Measurements from ENCODE around the gene TIMM13. TPM values are rescaled to one million over a fixed set of nuclear protein-coding genes. Genes with fewer than 3 reads are reported as not detected.
A peak's percentile ranks its signal among the peaks of the same experiment; 100 is the strongest.

Gene TIMM13
- total and polyA plus RNA-seq, 9 of the 15 experiments (the other 6 are each of a cell fraction or from before 2014, with no cell fraction given), result 17.6 to 215 (median 71.8) TPM

GRCh38 chr19:2475702-2476450 lies 48.5 kb upstream of the TIMM13 start, which contains the start of gene GADD45B (continued):
- TF ChIP-seq, protein P1, sequence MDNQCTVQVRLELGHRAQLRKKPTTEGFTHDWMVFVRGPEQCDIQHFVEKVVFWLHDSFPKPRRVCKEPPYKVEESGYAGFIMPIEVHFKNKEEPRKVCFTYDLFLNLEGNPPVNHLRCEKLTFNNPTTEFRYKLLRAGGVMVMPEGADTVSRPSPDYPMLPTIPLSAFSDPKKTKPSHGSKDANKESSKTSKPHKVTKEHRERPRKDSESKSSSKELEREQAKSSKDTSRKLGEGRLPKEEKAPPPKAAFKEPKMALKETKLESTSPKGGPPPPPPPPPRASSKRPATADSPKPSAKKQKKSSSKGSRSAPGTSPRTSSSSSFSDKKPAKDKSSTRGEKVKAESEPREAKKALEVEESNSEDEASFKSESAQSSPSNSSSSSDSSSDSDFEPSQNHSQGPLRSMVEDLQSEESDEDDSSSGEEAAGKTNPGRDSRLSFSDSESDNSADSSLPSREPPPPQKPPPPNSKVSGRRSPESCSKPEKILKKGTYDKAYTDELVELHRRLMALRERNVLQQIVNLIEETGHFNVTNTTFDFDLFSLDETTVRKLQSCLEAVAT (IDR thresholded peaks at IDR 0.05), result 0 out of 4 replicates have a peak, but pooled peaks of 1 of the 2 experiments have one; percentile 58
- TF ChIP-seq GATAD2A (IDR thresholded peaks at IDR 0.05) (no peak), MEIS2 (IDR thresholded peaks at IDR 0.05; ENCODE audit: partially characterized antibody) (no peak), ZNF830 (CRISPR knock-in tag; IDR thresholded peaks at IDR 0.05) (no peak), TRIM25 (IDR thresholded peaks at IDR 0.05; ENCODE audit: borderline replicate concordance) (no peak), SAP30 (IDR thresholded peaks at IDR 0.05; ENCODE audit: borderline replicate concordance, insufficient read depth, low read depth, low read length, poor library complexity, severe bottlenecking) (no peak), BRCA1 (IDR thresholded peaks at IDR 0.05) (no peak), BRCA1 (CRISPR knock-in tag; IDR thresholded peaks at IDR 0.05) (no peak), NKRF (IDR thresholded peaks at IDR 0.05; ENCODE audit: borderline replicate concordance) (no peak), ZBTB7A (IDR thresholded peaks at IDR 0.05; ENCODE audit: borderline replicate concordance, control insufficient read depth, low read depth, low read length) (peak; percentile 88; the same call in 1 of the 2 replicates), ZNF41 (CRISPR knock-in tag; conservative IDR thresholded peaks at IDR 0.05) (no peak), SIX5 (IDR thresholded peaks at IDR 0.05; ENCODE audit: borderline replicate concordance in 1 of 2, insufficient read depth in 1 of 2, low read depth in 1 of 2, low read length in 2 of 2) (no peak), RHOXF2B (CRISPR knock-in tag; conservative IDR thresholded peaks at IDR 0.05) (no peak), ZBED1 (IDR thresholded peaks at IDR 0.05) (no peak), JUNB (CRISPR knock-in tag; conservative IDR thresholded peaks at IDR 0.05) (no peak), KDM5B (IDR thresholded peaks at IDR 0.05; ENCODE audit: insufficient replicate concordance, low read depth, low read length) (peak; percentile 100)
- TF ChIP-seq, protein P2, sequence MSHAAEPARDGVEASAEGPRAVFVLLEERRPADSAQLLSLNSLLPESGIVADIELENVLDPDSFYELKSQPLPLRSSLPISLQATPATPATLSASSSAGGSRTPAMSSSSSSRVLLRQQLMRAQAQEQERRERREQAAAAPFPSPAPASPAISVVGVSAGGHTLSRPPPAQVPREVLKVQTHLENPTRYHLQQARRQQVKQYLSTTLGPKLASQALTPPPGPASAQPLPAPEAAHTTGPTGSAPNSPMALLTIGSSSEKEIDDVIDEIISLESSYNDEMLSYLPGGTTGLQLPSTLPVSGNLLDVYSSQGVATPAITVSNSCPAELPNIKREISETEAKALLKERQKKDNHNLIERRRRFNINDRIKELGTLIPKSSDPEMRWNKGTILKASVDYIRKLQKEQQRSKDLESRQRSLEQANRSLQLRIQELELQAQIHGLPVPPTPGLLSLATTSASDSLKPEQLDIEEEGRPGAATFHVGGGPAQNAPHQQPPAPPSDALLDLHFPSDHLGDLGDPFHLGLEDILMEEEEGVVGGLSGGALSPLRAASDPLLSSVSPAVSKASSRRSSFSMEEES (CRISPR knock-in tag; IDR thresholded peaks at IDR 0.05), result no peak
- TF ChIP-seq, protein P3, sequence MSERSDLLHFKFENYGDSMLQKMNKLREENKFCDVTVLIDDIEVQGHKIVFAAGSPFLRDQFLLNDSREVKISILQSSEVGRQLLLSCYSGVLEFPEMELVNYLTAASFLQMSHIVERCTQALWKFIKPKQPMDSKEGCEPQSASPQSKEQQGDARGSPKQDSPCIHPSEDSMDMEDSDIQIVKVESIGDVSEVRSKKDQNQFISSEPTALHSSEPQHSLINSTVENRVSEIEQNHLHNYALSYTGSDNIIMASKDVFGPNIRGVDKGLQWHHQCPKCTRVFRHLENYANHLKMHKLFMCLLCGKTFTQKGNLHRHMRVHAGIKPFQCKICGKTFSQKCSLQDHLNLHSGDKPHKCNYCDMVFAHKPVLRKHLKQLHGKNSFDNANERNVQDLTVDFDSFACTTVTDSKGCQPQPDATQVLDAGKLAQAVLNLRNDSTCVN (CRISPR knock-in tag; IDR thresholded peaks at IDR 0.05), result no peak

Data from K562 (cell line).